Activated CD4-positive, alpha-beta T cell treated with anti-CD3 and anti-CD28 coated beads for 1 hour (primary cell): ENCODE results near the gene SH3BGRL2.

Experiments used
- DNase-seq: peaks from one replicate; pipeline ENCODE4 v3.0.0-alpha.2; 2020

Gene SH3BGRL2

DNA sequence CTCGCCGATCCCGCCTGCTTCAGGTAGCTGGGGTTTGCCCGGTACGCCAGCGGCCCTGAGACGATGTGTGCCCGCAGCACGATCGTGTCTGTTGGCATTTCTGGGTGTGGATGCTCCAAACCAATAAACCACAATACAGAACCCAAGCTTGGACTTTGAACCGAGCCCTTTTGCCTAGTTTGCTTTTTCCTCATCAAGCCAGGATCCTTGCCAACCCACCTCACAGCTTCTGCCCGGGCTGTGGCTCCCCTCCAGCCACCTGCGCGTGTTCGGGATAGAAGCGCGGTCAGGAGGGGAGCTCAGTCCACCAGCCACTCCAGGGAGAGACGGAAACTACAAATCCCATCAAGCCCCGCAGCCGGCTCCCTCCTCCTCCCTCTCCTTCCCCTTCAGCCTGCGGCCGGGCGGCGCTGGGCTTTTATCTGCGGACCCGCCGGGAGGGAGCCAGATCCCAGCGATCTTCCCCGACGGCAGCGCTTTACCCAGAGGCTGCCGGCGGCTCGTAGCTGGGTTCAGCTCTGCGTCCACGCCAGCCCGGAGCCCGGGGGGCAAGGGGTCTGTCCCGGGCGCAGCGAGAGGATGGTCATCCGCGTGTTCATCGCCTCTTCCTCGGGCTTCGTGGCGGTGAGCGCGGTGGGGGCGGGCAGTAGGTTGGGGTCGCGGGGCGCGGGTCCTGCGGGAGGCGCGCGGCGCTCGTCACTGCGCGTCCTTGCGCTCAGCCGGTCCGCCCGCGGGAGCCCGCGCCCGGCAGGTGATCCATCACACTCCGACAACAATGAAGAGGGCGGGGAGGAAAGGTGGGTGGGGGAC is at the start of gene SH3BGRL2:
TSS of gene SH3BGRL2 (plus strand) at position 447 of the 810 bp plus-strand sequence. CDS start at position 580, 133 bp downstream.
- no peak for DNase-seq

DNA sequence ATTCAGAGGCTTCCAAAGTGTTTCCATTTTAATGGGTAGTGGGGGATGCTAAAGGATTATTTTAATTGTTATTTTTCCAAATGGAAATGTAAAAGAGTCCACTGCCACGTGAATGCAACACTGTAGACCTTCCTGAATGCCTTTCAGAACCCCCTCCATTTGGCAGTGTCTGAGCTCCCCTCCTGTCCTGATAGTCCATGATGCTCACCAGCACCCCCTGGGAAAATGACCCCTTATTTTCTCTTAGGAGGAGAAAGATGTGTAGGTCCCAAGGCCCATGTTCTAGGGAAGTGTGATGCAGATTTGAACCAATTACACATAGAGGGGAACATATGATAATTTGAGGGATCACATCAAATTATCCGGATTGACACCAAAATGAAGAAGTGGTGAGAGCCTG is 46.8 kb upstream of the SH3BGRL2 start:
- no peak for DNase-seq

DNA sequence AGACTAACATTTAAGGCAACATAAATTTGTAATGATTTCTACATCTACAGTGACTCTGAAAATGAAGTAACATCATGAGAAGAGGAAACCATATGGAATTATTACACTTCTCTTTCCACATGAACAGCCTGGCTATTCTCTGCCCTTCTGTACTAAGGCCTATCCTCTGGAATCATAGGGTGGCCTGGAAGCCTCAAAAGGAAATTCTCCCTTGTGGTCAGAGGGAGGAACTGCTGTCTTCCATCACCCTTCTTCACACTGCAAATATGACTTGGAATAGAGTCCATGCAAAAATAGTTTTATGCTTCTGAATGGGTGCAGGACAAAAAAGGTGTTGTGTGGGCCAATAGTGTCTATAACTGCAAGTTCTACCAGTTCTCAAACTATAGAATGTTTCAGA is 44.6 kb upstream of the SH3BGRL2 start:
- no peak for DNase-seq

DNA sequence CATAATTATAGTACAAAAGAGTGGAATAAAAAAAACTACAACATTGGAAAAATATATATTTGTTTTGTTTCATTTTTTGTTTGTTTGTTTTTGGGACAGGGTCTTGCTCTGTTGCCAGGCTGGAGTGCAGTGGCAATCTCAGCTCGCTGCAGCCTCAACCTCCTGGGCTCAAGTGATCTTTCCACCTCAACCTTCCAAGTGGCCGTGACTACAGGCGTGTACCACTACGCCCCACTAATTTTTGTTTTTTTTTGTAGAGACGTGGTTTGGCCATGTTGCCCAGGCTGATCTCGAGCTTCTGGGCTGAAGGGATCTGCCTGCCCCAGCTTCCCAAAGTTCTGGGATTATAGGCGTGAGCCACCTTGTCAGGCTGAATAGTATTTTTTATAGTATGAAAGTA is 41.4 kb upstream of the SH3BGRL2 start:
- DNase-seq: no peak

DNA sequence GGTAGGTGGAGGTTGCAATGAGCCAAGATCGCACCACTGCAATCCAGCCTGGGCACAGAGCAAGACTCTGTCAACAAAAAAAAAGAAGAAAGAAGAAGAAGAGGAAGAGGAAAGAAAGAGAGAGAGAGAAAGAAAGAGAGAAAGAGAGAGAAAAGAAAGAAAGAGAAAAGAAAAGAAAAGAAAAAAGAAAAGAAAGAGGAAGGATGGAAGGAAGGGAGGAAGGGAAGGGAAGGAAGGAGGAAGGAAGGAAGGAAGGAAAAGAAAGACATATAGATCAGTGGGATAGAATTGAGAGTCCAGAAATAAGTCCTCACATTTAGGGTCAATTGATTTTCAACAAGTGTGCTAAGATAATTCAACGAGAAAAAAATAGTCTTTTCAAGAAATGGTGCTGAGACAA is 34.0 kb upstream of the SH3BGRL2 start:
- DNase-seq: no peak

DNA sequence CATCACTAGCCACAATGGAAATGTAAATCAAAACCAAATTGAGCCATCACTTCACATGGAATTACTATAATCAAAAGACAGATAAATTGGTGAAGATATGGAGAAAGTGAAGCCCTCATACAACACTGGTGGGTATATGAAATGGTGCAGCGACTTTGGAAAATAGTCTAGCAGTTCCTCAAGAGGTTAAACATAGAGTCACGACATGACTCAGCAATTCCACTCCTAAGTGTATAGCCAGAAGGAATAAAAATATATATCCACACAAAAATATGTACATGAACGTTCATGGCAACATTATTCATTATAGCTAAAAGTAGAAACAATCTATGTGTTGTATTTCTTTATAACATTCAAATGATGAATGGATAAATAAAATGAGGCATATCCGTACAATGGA is 33.1 kb upstream of the SH3BGRL2 start:
- no peak for DNase-seq

DNA sequence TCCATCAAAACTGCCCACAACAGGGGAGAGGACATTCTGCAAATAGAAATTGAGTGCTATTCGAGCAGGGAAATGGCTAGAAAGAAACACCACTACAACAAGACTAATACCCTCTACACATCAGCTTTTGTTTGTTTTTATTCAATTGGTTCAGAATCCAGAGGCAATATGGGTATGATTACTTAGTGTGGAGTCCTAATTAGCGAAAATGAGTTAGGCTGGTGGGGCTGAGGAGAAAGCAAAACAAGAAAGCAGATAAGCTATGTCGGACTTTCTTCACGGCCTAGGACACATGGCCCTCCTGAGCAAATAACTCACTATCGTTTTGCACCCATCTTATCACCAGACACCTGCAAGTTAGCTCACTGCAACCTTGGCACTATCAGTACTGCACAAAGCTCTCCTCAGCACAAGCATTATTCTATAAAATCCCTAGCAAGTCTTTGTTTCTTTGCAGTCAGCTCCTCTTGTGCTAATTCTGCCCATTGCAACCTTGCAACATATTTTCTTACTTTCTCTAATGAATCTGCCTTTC is 31.3 kb upstream of the SH3BGRL2 start:
- DNase-seq: no peak

DNA sequence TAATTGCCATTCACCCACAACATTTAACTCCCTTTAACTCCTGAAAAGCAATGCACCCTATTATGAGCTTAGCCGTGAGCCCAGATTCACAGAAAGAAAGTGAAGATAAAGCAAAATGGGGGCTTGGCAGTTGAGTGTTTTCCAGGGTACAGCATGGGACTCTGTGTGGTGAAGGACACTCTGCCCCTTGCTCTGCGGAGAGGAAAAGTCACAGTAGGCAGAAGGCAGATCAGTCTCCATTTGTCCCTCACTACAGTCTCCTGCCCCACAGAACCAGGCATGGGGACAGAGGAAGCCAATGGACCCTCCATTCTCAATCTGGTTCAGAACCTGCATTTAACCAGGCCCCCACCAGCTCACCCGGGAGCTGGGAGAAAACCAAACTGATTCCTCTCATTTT is 30.8 kb upstream of the SH3BGRL2 start:
- no peak for DNase-seq

DNA sequence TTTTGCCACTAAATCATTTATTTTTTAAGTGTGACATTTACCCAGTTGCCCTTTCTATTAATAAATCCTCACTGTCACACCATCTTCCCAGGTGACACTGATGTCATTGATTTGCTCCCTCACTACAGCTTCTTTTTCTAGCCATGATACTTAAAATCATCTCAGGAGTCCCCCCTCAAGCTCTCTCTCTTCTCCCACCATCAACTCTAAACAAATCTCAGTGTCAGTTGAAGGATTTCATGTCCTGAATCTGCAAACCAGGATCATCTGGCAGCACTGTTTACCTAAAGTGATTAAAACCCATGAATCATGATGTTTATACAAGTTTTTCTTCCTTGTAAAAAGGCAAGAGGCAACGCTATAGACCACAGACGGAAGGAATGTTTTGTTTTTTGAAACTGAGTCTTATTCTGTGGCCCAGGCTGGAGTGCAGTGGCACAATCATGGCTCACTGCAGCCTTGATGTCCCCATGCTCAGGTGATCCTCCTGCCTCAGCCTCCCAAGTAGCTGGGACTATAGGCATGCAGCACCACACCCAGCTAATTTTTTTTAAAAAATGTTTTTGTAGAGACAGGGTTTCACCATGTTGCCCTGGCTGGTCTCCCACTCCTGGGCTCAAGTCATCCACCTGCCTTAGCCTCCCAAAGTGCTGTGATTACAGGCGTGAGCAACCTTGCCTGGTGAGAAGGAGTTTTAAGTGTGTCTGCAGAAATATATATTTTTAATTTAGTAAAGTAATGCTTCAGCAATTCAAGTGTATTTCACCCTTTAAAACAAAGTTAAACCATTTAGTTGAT is 30.1 kb upstream of the SH3BGRL2 start:
- no peak for DNase-seq

DNA sequence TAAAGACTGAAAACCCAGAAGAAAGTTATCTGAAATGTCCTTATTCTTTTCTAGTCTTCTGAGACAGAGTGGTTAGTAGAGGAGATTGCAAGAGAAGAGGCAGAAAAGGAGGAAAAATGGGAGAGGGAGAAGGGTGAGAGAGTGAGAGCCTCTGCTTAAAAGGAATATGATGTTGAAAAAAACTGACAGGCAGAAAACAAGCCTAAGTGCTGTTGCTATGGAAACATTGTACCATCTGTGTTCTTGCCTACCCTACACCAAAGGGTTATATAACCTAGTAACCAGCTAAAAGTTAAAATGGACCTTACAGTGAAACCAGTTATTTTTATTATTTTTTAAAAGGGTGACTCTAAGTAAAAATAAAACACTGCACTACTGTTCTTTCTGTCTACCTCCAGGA is 28.3 kb upstream of the SH3BGRL2 start:
- no peak for DNase-seq

DNA sequence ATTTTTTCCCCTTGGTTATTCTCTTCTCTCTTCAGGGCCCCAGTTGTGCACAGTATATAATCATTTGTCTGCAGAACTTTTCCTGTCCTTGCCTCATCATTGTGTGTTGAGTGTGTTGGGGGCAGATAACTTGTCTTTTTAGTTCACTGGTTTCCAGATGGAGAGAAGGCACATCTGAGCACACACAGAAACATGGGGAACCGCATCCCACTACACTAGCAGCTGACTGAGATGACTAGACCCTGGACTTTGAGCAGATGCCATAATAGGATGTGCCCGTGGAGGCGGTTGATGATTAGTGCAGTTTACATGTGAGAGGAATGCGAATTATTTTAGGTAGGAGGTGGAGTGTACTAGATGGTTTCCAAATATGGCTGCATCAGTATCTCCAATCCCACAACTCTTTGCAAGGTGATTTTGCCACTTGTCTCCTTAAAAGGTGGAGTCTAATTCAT is 26.5 kb upstream of the SH3BGRL2 start:
- DNase-seq: no peak

DNA sequence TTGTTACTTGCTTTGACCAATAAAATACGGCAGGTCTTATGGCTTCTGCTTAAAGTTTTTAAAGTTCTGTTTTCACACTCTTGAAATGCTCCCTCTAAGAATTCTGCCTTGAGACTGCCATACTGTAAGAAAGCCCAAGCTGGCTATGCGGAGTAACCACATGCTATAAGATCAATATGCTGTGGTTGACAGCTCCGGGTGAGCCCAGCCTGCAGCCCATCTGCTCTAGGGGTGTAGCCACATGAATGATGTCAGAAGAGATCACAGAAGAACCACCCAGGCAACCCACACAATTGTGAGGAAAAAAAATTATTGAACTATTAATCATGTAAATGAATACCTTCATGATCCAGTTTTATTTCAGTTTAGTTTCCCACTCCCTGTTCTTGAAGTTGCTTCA is 26.1 kb upstream of the SH3BGRL2 start:
- DNase-seq: no peak

DNA sequence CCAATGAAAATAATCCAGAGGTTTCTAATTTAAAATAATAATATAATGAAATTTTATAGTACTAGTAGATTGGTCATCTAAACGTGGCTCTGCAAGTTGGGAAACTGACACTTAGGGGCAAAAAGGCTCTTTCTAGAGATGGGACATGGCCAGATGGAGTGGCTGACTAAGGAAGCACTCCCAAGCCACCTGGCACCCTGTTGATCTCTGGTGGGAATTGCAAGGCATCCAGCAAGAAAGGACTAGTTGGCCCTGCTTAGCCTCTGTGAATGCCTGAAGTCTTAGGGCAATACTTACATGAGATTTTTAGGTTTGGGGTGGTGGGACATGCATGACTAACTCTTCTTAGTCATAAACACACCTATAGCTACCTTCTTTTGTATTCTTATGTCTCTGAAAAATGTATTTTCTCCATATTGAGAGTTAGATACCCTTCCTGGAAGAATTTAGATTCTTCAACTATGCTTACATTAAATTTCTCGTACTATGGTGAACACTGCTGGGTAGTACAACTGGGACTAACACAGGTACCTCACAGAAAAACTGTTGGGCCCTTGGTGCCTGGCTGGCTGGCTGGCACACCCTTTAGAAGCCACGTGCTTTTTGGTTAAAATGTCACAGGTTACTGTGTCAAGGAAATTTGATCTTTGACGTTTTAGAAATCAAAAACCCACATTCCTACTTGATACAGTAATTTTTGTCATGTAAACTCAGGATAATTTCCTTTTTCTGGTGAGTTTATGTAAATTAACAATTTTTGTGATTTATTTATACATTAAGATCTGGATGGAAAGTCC is 25.0 kb upstream of the SH3BGRL2 start:
- DNase-seq: no peak

DNA sequence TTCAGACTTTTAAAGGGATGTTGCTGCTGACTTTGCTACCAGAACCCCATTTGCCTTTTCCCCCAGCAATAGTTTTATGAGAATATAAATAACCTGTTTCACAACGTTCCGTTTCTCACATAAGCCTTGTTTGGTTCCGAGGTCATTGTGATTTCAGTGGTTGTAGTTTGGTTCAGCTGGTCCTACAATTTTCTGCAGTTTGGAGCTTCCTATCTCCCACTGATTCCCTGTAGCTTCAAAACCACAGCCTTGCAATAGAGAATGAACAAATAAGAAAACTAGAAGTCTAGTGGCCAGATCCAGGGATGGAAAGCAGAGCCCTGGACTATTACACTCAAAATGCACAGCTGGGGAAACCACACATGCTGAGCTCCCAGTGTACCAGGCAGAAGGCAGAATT is 24.1 kb upstream of the SH3BGRL2 start:
- no peak for DNase-seq

DNA sequence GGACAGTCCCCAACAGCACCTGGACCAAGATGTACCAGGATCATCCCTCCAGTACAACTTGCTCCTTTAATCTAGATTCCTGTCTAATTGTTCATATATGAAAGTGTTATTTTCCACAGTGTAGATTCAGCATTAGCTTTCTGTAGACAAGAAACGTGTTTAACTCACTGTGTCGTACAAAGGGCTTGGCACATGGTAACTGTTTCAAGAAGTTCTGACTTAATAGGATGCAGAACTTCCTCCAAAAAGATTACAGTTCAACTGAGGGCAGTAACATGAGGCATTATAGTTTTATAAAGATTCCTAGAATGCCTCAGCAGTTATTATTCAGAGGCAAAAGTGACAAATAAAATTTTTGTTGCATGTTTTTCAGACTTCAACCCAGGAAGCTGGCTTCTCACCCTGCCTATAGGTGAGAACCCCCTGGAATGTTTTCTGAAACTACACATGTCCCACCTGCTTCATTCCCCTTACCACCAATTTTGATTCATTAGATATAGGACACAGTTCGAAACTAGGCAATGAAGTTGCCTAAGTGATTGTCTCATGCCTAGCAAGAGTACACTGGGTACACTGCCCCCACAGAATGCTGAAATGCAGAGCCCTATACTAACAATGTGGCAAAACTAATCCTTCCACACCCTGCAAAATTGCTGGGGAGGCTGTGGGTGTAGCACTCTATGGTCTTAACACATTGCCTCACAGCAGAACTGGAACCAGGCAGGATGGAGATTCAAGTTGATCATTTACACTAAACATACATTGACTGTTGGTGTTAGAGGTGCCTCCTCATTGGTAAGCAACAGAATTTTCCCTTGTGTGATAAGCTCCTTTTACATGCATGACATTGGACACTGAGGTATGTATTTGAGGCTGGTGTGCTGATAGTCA is 22.6 kb upstream of the SH3BGRL2 start:
- DNase-seq: no peak

DNA sequence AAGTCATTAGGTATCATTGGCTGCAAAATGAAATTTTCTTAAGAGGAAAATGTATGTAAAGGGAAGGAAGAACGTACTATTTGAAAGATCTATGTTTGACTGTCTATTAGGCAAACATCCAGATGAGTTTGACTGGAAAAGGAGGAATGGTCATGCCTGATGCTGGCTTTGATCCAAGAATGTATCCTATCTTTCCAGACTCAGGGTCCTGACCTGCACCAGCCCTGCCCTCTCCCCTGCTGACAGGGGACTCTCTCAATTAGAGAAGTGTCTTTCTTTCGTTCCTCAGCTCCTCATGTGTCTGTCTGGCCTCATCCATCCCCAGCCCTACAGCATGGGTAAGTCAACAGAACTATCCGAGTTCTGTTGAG is 21.9 kb upstream of the SH3BGRL2 start:
- DNase-seq: no peak

DNA sequence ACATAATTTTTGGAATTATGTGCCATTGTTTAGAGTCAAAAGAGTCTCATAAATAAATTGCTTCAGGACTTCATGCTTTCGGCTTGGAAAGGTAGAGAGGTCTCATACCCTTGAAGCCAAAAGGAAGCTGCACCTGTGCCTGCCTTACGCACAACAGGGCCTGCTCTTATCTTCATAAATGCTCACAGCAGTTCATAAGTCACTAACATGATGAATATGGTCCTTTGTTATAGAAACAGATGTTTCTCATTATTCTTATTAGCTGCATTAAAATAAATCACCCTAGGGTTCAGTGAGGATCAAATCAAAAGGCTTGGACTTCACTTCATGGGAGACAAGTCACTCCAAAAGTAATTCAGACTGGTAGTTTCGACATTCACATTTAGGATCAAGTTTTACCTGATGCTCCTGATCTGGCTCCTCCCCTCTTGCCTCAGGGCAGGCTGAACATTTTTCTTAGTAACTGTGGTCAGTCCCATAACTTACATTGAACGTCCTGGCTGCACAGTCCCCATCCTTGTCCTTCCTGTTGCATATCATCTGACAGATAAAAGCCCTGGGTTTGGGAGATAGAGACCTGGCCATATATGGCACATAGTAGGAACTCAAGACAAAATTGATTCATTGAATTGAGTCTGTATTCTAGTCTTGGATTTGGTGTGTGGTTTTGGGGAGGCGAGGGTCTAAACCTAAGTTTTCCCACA is 20.7 kb upstream of the SH3BGRL2 start:
- DNase-seq: no peak

DNA sequence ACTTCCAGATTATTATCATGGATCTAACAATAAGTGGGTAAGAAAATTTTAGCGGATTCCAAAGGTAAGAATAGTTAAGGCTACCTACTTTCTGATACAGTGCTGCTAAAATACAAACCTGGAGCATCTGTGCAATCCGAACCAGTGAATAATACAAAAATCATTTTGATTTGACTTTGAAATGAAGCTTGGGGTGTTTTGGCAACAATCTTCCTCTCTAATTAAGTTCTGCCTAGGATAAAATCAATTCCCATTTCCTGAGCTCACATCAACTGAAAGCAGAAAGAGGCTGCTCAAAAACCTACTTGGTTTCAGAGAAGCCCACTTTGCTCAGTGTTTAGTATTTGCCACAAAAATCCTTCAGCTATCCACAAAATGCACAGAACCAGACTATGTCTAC is 18.7 kb upstream of the SH3BGRL2 start:
- no peak for DNase-seq

DNA sequence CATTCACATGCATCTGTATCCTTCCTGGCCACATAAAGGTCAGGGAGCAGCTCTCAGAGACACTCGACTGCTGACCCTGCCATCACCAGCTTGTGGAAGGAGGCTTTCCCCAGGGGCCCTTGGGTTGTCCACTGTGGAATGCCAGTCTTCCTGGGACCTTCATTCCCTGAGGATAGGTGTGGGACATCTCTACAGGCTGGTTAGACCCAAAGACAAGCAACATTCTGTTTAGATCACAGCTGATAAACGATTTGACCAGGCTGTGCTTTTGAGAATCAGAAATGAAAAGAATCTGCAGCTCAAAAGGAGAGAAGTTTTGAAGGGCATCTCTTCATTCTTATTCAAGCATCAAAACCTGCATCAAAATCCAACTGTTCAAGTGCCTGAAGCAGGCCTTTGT is 18.2 kb upstream of the SH3BGRL2 start:
- DNase-seq: no peak

DNA sequence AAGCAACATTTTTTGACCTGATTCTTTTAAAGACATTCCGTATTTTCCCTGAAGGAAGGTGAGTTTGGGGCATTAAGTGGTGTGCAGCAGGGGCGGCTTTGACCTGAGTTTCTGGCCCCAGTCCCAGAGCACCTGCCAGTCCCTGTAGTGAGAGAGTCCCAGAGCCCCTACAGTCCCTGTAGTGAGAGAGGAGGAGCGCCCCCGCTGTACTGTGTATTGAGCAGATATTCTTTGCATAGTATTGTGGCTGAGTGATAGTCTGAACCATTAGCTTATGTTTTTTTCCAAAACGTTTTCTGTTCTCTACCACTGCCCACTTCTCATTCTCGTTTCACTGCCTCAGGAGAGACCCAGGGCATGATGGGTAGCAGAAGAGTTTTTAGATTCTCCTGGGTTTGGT is 17.2 kb upstream of the SH3BGRL2 start:
- DNase-seq: no peak
